Gastrocnemius medialis (tissue), 4 donors: ENCODE measurements around the gene ACSL1.

Experiments used
- POLR2A ChIP-seq, 2 donors: fragments of 450-650 bp; IDR thresholded peaks; one replicate each; pipeline ENCODE4 v1.6.1; 2017; ENCODE audit warnings: antibody characterized with exemption in 2 of 2, mild to moderate bottlenecking in 2 of 2, moderate library complexity in 2 of 2
- TF ChIP-seq, protein P1 (sequence below), 5 experiments: fragments of 450-650 bp in 3 of 5; fragments of 200-600 bp in 2 of 5; sonication (generic) in 2 of 5; IDR thresholded peaks in 4 of 5; conservative IDR thresholded peaks in 1 of 5; 1 replicate in 4 of 5; 2 replicates in 1 of 5; pipeline ENCODE4 v1.5.1; 2016 to 2019; ENCODE audit warnings: antibody characterized with exemption in 5 of 5, mild to moderate bottlenecking in 3 of 5, moderate library complexity in 3 of 5

DNA sequence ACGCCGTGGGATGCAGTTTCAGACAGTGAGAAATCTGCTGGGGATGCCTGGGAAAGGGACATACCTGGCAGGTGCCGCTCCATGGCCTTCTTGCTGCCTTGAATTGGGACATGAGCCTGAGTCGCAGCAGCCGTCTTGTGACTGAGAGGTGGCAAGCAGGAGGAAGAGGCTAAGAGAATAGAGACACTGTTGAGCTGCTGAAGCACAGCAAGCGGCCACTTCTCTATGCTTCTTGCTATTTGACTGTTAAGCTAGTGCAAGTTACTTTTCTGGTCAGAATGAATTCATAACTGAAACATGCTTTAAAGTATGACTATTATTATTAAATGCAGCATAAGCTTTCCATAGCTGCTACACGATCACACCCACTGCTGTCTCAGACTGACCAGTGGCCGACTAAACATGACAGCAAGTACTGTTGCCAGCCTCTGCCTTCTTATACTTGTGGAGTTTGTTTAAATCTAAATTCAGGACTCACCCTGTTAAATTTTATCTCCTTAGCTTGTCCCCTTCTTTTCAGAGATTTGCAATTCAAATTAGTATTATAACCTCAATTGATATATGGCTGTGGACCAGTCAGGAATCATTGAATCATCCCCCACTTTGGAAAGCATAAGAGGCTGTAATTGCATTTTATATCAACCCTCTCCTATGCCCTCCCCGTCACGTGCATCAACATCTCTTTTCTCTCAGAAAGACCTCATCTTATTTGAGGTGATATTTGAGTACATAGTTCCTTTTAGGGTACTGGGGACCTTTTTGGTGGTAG, 24.8 kb upstream of the ACSL1 start:
- TF ChIP-seq, protein P1, sequence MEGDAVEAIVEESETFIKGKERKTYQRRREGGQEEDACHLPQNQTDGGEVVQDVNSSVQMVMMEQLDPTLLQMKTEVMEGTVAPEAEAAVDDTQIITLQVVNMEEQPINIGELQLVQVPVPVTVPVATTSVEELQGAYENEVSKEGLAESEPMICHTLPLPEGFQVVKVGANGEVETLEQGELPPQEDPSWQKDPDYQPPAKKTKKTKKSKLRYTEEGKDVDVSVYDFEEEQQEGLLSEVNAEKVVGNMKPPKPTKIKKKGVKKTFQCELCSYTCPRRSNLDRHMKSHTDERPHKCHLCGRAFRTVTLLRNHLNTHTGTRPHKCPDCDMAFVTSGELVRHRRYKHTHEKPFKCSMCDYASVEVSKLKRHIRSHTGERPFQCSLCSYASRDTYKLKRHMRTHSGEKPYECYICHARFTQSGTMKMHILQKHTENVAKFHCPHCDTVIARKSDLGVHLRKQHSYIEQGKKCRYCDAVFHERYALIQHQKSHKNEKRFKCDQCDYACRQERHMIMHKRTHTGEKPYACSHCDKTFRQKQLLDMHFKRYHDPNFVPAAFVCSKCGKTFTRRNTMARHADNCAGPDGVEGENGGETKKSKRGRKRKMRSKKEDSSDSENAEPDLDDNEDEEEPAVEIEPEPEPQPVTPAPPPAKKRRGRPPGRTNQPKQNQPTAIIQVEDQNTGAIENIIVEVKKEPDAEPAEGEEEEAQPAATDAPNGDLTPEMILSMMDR (IDR thresholded peaks at IDR 0.05 in 4 of 5, conservative IDR thresholded peaks at IDR 0.05 in 1 of 5), result no peak
- TF ChIP-seq POLR2A (IDR thresholded peaks at IDR 0.05), result no peak
